ENCODE results near the gene GALNT14.
"Not testable (repeated sequence)": the region's sequence is repeated elsewhere in the genome, so short reads cannot be mapped to it uniquely, and the experiment has no call there.

GALNT14 gene

DNA sequence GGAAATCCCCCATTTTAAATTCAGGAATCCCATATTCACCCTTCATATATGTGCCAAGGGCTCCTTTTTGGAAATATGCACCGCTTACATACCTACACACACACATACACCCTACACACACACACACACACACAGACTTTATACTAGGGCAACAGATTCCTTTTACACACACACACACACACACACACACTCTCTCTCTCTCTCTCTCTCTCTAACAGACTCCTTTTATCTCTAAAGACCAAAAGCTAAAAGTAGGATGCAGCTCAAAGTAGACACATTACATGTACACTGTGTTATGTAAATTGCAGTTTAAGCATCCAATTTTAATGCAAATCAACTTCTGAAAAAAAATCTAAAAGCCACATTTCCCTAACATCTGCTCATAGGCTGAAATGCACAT lies 200.0 kb downstream of the GALNT14 start:
- no peak for DNase-seq (ENCODE audit: low read depth in 2 of 2)

DNA sequence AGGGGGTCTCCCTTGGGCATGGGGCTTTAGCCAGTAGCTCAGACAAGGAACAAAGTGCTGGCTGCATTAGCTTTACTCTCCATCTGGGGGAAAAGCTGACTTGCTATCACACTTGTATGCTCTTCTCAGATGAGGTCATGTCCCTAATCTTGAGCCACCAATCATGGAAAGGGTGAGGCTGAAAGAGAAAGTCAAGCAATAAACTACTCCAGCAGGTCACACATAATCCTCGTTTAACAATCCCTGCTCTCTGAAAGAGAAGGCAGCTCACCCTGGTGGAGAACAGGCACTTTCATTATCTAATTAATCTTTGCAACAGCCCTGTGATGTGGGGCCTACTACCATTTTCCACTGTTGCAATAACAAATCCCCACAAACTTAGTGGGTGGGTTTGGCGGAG lies 201.3 kb downstream of the GALNT14 start:
- DNase-seq (ENCODE audit: low read depth in 2 of 2), result no peak

DNA sequence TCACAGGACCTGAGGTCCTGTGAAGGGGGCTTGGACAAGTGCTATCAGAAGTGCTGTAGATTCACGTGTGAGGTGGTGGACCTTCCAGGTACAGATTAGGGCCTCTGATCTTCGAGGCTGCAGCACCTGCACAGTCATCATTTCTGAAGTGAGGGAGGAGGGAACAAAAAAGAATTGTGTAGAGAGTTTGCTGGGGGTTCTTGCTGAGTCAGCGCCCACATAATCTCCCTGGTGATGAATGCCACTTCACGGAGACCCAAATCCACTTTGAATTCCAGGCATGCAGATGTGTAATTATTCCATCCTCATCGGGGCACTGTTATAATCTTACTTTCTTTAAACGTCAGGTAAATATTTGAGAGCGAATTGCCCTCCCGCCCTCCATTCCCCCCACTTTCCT lies 202.4 kb downstream of the GALNT14 start:
- no peak for DNase-seq (ENCODE audit: low read depth in 2 of 2)

DNA sequence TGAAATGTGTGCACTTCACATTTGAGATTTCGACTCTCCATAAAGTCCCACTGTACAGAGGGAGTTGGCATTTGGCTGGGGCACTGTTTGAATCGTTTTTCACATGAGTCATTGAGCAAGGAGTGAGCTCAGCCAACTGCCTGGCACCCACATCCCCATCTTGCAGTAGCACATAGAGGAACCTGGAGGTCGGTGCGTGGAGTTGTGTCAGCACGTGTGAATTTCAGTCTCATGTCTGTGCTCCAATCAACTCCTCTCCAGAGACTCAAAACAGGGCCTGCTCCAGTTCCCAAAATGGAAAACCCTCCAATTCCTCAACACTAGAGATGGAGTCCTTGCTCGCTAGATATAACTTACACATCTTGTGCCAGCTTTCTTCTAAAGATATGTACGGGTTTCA lies 204.2 kb downstream of the GALNT14 start:
- DNase-seq (ENCODE audit: low read depth in 2 of 2), result no peak

DNA sequence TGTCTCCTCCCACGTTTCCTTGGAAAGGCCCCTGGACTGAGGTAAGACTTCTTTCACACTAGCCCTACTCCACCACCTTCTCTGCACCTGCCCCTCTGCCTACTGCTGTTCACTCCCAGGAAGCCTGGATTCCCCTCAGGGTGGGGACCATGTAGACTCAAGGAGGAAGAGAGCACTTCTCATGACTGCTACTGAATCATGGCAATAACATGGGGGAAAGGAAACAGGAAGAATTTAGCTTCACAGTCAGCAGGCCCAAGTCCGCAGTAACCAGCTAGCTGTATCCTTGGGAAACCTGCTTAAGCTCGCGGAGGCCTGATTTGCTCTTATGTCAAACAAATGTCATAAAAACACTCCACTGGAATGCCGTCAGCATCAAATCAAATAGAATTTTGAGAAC lies 204.7 kb downstream of the GALNT14 start:
- DNase-seq (ENCODE audit: low read depth in 2 of 2), result no peak

DNA sequence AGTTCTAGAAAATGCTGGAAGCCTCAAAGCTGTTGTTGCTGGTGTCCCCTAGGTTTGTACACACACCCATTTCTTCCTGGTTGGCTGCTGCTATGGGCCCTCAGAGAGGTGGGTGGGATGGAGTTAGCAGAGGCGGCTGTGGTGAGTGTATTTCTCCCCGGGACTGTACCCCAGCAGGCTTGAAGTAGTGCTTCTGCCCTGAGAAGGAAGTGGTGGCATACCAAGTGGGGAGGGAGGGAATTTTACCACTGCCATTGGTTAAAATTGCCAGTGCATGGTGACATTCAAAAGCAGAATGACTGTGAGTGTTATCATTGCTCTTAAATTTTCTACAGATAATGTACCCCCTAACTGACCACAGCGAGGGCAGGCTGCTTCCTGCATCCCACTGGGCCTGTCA lies 205.4 kb downstream of the GALNT14 start:
- no peak for DNase-seq (ENCODE audit: low read depth in 2 of 2)

DNA sequence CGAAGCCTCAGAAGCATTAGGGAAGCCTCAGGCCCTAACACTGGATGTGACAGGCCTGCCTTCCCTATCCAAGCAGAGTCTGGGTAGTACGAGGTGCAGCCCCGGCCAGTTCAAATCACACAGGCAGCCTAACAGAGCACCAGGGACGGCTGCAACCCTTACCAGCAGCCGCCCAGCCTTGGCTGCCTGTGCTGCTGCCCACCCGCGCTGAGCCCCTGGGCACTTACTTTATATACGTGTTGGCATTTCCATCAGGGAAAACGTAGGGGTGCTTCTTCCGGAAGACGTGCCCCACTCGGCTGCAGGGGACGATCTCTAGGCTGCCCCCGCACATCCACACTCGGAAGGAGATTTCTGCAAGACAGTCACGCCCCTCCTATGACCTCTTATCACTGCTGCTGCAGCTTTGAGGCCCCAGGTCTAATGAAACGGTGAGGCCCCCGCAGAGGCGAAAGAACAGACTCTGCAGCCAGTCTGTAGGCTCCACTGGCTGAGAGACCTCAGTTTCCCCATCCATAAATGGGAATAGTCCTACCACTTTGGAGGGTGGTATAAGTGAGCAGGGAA lies 206.3 kb downstream of the GALNT14 start:
- DNase-seq (ENCODE audit: low read depth in 2 of 2), result no peak

DNA sequence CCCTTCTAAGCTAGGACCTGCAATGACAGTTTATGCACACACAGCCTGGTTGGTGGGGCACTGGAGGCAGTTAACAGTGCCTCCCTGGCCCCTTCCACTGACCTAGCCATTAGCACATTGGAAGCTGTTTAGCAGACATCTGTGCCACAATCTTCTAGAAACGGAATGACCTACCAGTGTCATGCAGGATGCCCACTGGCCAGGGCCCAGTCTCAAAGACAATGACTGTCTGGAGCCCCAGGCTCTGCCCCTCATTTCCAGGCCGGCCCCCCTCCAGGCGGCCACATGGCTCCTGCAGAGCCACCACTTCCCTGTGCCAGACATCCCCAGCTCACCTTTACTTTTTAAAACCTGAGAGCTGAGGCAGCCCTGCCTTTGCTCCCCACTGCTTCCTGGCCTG lies 207.5 kb downstream of the GALNT14 start:
- DNase-seq (ENCODE audit: low read depth in 2 of 2), result no peak

DNA sequence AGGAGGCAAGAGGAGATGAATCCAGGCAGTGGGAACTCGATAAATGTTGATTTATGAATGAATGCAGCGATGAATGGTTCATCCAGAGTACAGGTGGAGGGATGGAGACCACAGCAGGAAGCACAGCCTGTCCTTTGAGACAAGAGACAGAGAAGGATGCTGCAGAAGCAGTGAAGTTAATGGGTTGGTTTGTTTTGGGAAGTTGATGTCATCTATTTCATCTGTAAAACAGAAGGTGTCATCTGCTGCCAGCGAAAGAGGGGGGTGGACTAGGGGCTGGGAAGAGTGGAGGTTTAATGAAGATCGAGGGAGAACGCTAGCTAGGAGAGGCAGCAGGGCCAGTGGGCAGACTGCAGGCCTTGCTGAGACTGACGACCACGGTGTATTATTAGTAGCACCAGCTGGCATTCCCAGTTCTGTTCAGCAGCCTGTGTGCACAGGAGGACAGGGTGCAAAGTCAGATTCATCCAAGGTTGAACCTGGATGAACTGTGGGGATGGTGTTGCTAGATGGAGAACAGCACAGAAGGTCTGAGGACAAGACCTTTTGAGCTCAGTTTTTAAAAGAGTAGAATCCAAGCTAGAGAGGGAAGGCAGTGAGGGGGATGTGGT lies 210.7 kb downstream of the GALNT14 start:
- no peak for DNase-seq (ENCODE audit: low read depth in 2 of 2)

DNA sequence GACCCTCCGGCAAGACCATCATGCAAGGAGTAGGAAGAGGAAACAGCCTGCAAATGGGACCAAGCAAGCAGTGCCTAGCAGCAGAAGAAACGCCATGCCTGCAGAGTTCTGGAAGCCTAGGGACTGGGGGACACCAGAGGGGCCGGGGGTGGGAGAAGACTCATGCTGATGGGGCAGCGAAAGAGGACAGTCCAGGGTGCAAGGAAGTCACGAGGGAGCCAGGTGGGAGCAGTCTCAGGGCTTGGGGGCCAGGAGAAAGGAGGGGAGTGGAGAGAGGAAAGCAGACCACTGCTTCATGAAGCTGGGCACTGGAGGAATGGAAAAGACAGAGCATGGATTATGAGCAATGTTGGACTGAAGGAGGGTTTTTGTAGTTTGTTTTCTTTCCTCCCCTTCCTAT lies 211.6 kb downstream of the GALNT14 start:
- no peak for DNase-seq (ENCODE audit: low read depth in 2 of 2)

DNA sequence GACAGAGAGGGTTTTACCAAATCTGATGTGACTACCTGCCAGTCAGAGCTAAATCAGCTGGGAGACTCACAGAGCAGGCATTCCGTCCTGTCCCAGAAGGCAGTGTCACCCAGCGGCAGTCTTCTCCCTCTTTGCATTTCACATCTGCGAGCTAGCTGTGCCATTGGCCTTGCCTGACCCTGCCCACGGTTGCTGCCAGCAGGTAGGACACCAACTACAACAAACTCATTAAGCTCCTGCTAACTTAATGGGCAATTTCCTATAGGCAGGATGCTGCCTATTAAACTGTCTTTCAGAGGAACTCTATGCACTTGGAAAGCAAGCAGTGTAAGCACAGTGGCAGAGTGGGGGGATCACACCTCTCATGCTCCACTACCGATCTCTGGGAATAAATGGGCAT lies 214.6 kb downstream of the GALNT14 start:
- no peak for DNase-seq (ENCODE audit: low read depth in 2 of 2)

DNA sequence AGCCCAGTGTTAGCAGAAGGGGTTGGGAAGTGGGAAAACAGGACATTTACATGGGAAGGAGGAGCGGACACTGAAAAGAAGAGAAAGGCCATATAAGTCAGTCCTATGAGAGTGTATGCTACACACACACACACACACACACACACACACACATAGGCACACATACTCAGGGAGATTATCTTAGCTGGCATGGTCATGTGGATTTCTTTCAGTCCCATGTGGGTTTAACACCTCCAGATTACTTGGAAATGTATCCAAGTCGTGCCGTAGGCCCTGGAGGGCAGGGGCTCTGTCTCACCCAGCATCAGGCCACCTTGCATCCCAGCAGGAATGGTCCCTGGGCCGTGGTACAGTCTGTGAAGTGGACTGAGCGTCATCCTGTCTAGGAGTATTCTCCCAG lies 217.7 kb downstream of the GALNT14 start:
- no peak for DNase-seq (ENCODE audit: low read depth in 2 of 2)

DNA sequence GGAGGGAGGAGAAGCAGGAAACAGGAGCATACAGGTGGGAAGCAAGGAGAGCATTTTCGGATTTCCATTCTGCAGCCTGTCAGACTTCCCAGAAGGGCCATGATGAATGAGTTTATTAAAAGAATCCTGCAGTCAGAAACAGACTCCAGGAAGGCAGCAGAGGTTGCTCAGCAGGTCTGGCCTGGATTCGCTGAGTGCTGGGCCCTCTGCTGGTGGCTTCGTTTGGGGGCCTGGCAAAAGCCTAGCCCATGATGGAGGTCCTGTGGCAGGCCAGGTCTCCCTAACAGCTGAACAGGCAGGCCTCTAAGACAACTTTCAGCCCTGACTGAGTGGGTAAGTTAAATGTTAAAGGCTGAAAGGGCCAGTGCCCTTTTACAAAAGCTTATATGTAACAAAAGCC lies 222.8 kb downstream of the GALNT14 start:
- no peak for DNase-seq (ENCODE audit: low read depth in 2 of 2)

DNA sequence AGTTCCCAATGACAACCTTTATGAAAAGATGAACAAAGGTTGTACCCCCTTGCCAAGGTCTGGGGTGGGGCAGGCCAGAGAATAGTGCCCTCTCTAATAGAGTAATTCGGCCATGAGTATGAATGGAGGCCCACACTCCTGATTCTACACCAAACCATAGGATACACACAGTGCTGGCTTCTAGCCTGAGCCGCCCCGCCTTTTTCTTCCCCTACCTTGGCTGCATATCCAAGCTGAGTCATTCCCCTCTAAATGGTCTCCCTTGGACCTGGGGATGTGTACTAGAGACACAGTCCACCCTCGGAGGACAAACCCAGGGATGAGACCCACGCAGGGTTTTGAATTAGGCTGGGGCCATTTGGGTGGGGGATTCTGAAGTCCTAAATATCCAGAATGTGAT lies 223.8 kb downstream of the GALNT14 start:
- DNase-seq (ENCODE audit: low read depth in 2 of 2), result no peak

DNA sequence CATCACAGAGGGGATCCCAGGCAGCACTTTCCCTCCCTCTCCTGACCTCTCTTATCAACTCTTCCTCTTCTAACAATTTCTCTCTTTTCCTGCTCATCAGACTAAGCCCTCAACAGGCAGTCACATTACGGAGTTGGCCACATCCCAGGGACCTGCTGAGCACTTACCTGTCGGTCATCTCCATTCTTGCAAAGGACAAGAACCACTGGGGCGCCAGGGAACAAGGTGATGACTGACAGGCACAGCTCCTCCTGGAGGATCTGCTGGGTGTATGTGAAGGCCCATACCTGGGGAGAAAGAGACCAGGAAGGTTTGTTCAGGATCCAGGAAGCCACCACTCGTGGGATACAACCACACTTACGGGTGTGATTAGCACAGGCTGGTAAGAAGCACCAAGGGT lies 226.2 kb downstream of the GALNT14 start:
- DNase-seq (ENCODE audit: low read depth in 2 of 2), result no peak

DNA sequence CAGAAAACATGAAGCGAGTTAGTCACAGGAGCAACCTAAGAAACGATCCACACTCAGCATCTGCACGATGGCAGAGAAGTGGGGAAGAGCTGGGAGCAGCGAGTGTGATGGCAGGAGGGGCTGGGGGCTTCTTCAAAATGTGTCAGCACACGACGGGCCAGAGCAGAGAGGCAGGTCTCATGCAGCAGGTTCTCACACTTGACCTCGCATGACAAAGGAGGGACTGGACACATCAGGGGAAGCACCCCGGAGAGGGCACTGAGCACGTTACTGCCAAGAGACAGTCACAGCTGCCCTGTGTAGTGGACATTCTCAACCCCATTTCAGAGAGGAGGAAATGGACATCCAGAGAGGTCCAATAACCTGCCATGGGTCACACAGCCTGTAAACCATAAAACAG lies 226.9 kb downstream of the GALNT14 start:
- no peak for DNase-seq (ENCODE audit: low read depth in 2 of 2)

DNA sequence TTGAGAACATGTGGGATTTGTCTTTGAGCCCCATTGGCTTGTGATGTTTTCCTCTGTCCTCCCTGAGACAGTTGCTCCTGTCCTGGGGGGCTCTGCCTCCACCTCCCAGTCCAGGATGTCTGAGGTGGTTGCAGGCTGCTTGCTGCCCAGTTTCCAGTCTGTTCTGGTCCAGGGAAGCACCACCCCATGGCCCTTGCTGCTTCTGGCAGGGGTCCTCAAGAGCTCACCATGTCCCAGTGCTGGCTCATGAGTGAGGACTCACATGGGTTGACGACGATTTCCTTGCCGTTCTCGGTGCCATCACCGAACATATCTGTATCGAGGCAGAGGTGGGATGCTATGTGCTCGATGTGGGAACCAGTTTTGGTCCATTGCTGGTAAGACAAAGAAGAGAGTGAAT lies 227.6 kb downstream of the GALNT14 start:
- DNase-seq (ENCODE audit: low read depth in 2 of 2), result no peak

DNA sequence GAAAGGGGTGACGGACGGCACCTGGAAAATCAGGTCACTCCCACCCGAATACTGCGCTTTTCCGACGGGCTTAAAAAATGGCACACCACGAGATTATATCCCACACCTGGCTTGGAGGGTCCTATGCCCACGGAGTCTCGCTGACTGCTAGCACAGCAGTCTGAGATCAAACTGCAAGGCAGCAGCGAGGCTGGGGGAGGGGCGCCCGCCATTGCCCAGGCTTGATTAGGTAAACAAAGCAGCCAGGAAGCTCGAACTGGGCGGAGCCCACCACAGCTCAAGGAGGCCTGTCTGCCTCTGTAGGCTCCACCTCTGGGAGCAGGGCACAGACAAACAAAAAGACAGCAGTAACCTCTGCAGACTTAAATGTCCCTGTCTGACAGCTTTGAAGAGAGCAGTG lies 233.8 kb downstream of the GALNT14 start:
- not testable (repeated sequence) for DNase-seq (ENCODE audit: low read depth in 2 of 2)

DNA sequence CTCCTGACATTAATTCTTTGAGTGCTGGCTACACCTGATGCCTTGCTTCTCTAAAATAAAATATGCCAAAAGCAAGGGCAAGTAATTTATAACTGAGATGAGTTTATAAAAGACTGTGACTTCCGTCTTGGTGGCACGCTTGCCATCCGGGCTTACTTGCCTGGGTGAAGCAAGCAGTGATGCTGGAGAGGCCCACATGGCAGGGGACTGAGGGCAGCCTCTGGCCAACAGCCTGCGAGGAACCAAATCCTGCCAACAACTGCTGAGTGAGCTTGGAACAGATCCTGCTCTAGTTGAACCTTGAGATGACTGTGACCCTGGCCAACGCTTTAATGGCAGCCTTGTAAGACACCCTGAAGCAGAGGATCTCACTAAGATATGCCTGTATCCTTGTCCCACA lies 234.9 kb downstream of the GALNT14 start:
- no peak for DNase-seq (ENCODE audit: low read depth in 2 of 2)

DNA sequence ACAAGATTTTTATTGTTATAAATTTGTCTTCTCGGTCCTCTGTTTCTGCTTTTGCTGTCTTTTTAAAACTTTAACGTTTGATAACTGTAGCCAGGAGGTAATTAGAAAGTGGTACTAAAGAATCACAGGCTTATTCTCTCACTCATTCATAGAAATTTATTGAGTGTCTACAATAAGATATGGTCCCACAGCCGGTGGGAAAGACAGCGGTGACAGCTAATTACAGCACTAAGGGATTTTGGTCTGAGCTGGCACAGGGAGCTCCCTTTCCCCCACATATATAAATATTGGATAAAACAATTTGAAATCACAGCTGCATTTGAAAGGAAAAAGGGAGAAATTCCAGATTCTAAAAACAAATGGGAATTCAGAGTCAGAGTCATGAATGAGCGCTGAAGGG lies 237.9 kb downstream of the GALNT14 start:
- DNase-seq (ENCODE audit: low read depth in 2 of 2), result no peak

DNA sequence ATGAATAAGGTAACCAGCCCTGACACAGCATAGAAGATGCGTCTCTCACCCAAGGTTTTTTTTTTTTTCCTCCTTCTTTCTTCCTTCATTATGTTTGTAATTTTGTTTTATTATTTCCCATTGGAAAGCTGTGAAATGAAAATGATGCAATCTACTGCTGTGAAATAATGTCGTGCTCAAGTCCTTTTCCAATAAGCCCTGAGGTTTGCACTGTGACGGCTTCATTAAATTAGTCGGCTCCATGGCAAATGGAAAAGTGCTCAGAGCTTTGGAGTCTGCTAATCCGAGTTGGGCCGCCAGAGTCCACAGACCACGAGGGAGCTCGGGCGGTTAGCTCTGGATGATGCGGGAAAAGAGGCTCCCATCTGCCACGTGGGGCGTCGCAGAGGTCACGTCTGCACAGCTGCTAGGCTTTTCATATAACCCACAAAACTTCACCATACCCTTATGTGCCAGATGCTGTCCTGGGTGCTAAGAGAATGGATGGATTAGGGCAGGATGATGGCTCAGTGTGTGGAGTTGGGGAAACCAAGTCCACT lies 238.7 kb downstream of the GALNT14 start:
- DNase-seq (ENCODE audit: low read depth in 2 of 2), result no peak

DNA sequence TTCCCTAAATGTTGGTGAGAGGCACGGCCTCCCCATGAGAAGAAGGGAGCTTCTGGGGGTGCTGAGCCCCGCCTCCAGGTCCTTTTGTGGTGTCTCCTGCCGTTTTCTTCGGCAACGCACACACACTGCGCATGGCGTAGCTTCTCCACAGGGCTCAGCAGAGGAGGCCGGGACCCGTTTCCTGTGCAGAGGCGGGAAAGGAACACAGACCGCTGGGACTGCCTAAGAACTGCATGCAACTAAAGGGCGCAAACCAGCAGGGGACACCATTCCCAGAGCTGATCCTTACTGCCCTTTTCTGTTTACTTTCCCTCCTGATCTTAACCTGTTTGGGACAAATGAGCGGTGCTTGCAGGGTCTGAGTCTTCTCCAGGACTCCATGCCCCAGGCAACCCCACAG lies 240.7 kb downstream of the GALNT14 start:
- no peak for DNase-seq (ENCODE audit: low read depth in 2 of 2)

DNA sequence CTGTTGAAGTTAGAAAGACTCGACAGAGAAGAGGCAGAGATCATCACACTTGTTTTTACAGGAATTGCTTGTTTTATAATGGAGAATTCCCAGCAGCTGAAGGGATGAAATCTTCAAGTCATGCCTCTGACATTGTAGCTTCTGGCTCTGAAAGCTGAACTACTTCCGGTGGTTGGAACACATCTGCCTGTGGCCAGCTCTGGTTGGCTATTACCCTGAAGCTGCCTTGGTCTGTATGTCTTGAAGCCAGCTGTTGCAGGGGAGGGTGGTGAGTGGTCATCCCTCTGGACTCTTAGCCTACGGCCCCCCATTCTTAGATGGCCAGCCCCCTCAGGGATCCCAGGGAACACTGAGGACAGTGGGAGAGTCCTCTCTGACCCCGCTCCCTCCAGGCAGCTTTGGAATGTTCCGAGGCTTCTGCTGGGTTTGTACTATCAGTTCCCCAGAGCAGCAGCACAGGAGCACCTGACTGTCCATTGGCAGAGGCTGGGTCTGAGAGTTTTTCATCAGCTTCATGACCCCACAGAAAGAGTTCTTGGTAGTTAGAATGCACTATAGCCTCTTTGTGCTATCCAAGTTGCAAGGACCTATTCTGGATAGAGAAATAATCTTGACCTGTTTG lies 243.6 kb downstream of the GALNT14 start:
- DNase-seq (ENCODE audit: low read depth in 2 of 2), result no peak

All from stimulated activated CD8-positive, alpha-beta memory T cell treated with anti-CD3 and anti-CD28 coated beads, Interleukin-7, amount 100 ng/mL, for 4 hours (primary cell).